PFSK-1 (cell line): ENCODE data around the gene SKIL.

Source experiments
- POLR2AphosphoS5 ChIP-seq: IDR thresholded peaks from 2 replicates; pipeline ENCODE4 v1.6.1; 2012; ENCODE audit warnings: low read depth, mild to moderate bottlenecking, control low read depth, low read length, moderate library complexity
- SIN3A ChIP-seq: IDR thresholded peaks from 2 replicates; pipeline ENCODE4 v1.6.1; 2012; ENCODE audit warnings: mild to moderate bottlenecking, low read length, moderate library complexity, borderline replicate concordance; ENCODE audit not compliant: insufficient read depth

DNA sequence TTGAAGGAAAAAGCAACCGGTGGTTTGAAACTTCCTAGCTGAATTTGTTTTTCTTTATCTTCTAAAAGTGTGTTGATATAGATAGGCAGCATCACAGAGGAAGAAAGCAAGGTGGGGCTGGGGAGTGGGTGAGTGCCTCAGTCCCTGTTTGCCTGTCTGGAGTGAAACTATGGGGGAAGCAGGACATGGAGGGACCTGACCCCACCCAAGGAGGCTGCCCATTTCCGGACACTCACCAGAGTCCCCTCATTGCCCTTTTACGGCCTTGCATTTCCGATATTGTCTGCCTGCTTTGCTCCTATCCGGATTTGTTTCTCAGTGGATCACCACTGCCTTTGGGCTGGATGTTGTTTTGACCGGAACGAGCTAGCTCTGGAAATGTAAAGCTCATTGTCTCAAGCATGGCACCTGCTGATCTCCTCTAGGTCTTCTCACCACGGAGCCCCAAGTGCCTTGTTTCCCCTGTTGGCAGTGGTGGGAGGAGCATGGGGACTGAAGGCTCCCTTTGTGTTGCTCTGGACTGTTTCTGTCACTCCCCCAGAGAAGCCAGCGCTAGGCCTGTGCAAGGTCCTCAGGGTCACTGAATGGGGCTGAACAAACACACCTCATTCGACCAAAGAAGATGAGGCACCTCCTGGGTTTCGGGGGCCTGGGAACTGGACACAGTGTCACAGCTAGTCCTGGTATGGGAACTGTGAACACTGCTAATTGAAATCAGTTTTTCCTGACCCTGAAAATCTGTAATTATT is 68.2 kb downstream of the SKIL start:
- no peak for TF ChIP-seq SIN3A
- TF ChIP-seq POLR2AphosphoS5, result no peak
